LHCN-M2 (cell line): ENCODE measurements around the gene GIPC3. TPM values are rescaled to one million over a fixed set of nuclear protein-coding genes. Genes with fewer than 3 reads are reported as not detected.
"Not testable (repeated sequence)": the region's sequence is repeated elsewhere in the genome, so short reads cannot be mapped to it uniquely, and the experiment has no call there.

Experiments used
- DNase-seq: peaks from one replicate; pipeline ENCODE4 v3.0.0-alpha.2; 2012; ENCODE audit warnings: low read depth
- total RNA-seq: library from RNA; depleted of rRNA; stranded (reverse); fragments of >200 nt; gene quantifications from 2 replicates; pipeline ENCODE4 v1.2.3, GENCODE V29; 2014

GIPC3 gene
- total RNA-seq, 1 experiment from 2014 or later: 0.17 TPM

- DNase-seq: peak; percentile 29
Measured at GRCh38 chr19:3618144-3618810, 33.0 kb downstream of the GIPC3 start.

- no peak for DNase-seq
Measured at GRCh38 chr19:3618811-3619630, 33.7 kb downstream of the GIPC3 start.

- DNase-seq: no peak
Measured at GRCh38 chr19:3619631-3620012, 34.3 kb downstream of the GIPC3 start.

GRCh38 chr19:3620145-3620816, 35.0 kb downstream of the GIPC3 start:
- DNase-seq: no peak

- DNase-seq: no peak
Measured at GRCh38 chr19:3620817-3621547, 35.7 kb downstream of the GIPC3 start.

- no peak for DNase-seq
Measured at GRCh38 chr19:3621689-3622088, 36.4 kb downstream of the GIPC3 start.

GRCh38 chr19:3622224-3622623, 36.9 kb downstream of the GIPC3 start:
- DNase-seq: no peak

- DNase-seq: no peak
Measured at GRCh38 chr19:3623716-3624115, 38.4 kb downstream of the GIPC3 start.

GRCh38 chr19:3625996-3626472, 40.8 kb downstream of the GIPC3 start:
- DNase-seq: no peak

- DNase-seq: peak; percentile 97
Measured at GRCh38 chr19:3626473-3627350, 41.4 kb downstream of the GIPC3 start, which contains the start of gene CACTIN. CACTIN (minus strand) TSS chr19:3626790; CDS start chr19:3626762, 28 bp downstream.

GRCh38 chr19:3627351-3627723, 42.1 kb downstream of the GIPC3 start:
- no peak for DNase-seq

GRCh38 chr19:3628766-3629165, 43.5 kb downstream of the GIPC3 start:
- DNase-seq: not testable (repeated sequence)

- DNase-seq: no peak
Measured at GRCh38 chr19:3631053-3631861, 46.0 kb downstream of the GIPC3 start.

GRCh38 chr19:3632098-3632497, 46.8 kb downstream of the GIPC3 start:
- no peak for DNase-seq

- no peak for DNase-seq
Measured at GRCh38 chr19:3632739-3633558, 47.7 kb downstream of the GIPC3 start.

GRCh38 chr19:3633559-3633988, 48.3 kb downstream of the GIPC3 start:
- no peak for DNase-seq

- DNase-seq: no peak
Measured at GRCh38 chr19:3634496-3635045, 49.3 kb downstream of the GIPC3 start.

GRCh38 chr19:3636506-3636905, 51.2 kb downstream of the GIPC3 start:
- DNase-seq: no peak
